ENCODE results near the gene TCF20.

TCF20 gene

DNA sequence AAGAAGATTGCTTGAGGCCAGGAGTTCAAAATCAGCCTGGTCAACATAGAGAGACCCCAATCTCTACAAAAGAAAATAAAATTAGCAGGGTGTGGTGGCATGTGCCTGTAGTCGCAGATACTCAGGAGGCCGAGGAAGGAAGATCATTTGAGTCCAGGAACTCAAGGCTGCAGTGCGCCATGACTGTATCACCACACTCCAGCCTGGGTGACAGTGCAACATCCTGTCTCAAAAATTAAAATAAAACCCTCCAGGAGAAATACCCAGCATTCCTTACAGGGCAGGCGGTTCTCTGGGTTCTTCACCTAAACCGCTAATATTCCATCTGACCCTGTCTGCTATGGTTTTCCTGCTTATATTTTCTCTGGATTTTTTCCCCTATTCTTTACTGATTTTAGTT is 13.5 kb downstream of the TCF20 start:
- DNase-seq = no peak

DNA sequence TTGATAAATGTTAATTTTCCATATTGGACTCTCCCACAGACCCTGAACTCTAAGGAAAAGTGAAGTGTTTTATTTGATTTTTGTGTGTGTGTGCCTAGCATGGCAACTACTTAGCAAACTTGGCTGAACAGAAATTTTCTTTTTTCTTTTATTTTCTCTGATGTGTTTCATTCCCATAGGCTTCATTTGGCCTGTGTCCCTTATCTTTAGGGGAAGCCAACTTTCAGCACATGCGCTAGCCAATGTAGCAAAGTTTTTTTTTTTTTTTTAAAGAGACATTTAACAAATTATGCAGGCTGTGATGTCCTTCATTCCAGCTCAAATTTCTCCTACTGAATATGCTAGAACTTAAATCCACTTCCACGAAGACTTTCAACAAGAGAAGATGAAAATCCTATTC is 14.2 kb downstream of the TCF20 start:
- DNase-seq = no peak

DNA sequence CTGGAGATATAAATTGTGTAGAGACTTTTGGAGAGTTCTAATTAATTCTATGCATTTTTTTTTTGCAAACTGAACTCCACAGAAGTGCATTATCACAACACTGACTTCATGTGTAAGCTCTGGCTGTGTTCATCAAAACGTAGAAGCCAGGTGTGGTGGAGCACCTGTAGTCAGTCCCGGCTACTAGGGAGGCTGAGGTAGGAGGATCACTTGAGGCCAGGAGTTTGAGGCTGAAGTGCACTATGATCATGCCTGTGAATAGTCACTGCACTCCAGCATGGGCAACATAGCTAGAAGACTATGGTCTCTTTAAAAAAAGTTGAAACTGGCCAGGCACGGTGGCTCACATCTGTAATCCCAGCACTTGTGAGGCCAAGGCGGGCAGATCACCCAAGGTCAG is 20.6 kb downstream of the TCF20 start:
- no peak for DNase-seq

DNA sequence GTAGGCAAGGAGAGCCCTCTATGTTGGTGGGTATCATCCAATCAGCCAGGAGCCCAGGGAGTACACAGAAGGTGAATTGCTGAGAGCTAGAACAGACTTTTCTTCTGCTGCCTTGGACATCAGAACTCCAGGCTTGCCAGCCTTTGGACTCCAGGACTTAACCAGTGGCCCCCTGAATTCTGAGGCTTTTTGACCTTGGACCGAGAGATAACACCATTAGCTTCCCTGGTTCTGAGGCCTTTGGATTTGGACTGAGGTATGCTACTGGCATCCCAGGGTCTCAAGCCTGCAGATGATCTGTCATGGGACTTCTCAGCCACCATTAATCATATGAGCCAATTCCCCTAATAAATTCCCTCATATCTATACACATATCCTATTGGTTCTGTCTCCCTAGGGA is 21.5 kb downstream of the TCF20 start:
- DNase-seq = no peak

DNA sequence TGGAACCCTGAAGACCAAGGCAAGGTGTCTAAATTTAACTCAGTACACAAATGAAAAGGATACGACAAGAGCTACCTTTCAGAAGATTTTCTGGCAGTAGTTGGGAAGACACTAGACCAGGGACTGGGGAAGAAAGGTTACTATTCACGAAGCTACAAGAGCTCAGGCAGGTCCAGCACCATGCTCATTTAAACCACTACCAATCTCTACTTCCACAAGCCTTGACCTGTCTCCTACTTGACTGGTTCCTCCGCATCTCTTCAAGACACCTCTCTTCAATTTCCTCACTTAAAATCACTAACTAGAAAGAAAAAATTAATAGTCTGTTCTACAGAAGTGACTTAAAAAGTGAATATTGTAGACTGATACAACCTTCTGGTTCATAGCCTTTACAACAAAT is 22.9 kb downstream of the TCF20 start:
- DNase-seq = no peak

DNA sequence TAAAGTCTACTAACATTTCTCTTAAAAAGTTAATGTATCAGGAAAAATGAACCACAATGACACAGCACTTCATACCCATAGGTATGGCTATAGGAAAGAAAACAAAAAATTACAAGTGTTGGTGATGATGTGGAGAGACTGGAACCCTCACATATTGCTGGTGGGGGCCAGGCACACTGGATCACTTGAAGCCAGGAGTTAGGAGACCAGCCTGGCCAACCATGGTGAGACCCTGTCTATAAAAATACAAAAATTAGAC is 26.7 kb downstream of the TCF20 start:
- DNase-seq = no peak

DNA sequence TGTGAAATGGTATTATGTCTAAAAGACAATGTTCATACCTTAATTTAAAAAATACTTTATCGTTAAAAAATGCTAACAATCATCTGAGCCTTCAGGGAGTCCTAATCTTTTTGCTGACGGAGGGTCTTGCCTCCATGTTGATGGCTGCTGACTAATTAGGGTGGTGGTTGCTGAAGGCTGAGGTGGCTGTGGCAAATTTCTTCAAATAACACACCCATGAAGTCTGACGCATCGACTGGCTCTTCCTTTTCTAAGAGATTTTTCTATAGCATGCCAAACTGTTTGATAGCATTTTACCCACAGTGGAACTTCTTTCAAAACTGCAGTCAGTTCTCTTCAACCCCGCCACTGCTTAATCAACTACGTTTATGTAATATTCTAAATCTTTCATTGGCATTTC is 33.6 kb downstream of the TCF20 start:
- no peak for DNase-seq

DNA sequence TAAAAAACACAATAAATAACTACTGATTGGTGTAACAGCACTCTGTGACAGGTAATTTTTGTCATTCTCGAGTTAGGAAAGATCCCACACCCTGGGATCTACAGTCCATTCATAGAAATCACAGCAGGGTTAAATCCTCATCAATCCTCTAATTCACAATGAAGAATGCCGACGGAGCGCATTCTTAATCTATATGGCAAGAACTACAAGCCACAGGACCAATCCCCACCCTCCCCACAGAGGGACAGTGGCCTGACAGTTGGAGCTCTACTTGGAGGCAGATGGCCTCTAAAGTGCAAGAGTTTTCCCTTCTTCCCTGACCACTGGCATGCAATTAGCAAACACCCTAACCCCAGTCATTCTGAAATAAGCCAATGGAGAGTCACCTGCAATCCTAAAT is 34.2 kb downstream of the TCF20 start:
- no peak for DNase-seq

DNA sequence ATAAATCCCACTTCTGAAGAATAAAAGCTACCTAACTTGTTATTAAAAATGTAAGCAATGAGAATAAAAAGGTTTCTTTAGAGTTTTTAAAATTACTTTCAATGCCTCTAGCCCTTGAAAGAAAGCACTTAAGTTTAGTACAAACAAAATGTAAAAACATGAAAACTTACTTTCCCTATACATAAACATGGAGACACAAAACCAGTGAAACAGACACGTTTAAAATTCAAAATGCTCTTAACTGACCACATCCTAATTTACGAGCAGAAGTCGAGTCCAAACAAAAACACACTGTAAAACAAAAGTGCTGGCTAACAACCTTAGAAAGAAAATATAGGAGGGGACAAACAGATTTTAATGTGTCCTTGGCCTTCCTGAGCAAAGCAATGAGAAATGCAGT is 36.6 kb downstream of the TCF20 start:
- DNase-seq = no peak

DNA sequence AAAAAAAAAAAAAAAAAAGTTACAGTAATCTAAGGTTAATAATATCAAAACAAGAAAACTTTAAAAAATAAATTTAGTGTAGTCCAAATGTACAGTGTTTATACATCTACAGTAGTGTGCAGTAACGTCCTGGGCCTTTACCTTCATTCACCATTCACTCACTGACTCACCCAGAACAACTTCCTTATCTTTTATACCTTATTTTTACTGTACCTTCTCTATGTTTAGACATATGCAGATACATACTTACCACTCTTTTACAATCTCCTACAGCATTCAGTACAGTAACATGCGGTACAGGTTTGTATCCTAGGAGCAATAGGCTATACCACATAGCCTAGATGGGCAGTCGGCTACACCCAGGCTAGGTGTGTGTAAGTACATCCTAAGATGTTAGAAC is 38.5 kb downstream of the TCF20 start:
- no peak for DNase-seq

DNA sequence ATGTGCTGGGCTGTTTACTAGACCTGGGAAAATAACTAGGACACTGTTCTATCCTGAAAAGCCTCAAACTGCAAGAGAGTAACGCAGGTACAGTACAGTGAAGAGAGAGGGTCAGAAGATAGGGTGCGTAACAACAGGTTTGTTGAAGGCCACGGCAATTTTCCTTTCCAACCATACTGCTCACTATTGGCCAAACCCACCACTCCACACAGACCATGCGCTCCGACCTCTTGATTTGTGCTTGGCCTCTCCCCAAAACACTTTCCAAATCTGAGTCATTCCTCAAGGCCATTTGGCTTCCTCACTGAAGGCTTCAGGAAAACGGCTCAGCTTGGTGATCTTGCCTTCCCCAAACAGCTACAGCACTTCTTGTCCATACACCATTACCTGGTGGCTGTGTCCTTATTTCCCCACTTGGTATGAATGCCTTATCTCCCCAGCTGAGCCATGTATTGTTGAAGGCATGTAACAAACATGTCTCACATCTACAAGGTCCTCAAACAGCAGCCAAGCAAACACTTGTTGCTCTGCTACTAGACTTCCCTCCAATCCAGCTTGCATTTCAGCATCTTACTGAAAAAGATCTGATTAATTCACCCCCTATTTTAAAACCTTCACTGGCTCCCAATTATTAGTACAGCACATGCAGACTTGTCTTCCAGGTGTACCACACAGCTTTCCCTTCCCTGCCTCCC is 40.9 kb downstream of the TCF20 start:
- DNase-seq = no peak

DNA sequence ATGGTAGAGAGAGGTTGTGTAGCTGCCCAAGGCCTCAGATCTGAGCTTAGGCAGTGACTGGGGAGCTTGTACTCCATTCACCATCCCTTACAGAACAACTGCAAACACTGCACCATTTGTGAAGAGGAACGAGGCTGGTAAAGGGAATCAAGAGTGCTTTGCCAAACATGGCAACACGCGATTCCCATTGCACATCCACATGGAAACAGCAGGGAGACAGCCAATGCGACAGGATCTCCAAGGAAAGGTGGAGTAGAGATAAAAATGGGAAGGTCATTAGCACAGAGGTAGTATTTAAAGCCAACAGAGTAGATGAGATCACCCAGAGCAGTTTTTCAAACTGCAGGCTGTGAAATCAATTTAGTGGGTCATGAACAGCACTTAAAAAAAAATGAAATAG is 42.0 kb downstream of the TCF20 start:
- DNase-seq = peak; percentile 13

DNA sequence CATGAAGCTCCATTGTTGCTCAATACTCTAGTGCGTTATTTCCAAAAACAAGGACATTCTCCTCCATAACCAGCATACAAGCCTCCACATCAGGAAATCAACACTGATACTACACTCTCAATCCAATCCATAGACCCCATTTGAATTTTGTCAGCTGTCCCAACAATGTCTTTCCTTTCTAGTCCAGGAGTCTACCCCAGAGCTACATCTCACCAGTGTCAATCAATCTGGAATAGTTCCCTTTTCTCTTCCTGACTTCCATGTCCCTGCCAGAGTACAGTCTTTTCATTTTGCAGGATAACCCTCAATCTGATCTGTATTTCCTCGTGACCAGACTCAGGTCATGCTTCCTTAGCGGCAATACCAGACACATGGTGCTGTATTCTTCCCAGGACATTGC is 43.0 kb downstream of the TCF20 start:
- no peak for DNase-seq

DNA sequence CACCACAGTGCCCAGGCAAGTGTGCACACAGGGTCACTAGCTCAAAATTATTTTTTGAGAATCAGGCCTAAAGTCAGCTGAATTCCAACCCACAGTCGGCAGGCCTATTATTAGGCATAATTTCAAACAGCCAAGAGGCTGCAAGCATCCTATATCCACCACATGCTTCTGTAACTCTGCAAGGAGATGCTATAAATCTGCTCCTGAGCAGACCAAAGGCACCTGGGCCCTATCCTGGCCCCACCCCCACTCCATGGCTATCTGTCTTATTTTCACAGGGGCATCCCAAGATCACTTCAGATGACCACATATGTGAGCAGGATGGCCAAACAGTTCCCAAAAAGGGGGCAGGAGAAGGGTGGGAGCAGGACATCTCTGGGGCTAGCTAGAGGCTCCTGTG is 44.6 kb downstream of the TCF20 start:
- DNase-seq = no peak

DNA sequence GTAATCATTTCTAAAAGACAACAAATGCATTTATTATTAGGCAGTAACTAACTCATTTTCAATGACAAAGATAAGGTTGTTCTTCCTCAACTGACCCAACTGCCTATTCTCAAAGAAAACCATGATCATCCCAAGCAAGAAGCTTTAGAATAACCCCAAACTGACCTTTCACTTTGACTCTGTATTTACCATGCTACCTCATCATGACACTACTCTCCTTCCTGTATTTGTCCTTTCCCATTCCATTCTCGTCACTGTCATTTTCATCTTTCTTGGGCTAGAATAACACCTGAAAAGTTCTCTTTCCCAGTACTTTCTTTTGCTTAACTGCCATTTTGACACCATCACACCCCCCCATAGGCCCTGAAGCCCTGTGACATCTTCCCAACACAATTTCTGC is 48.3 kb downstream of the TCF20 start:
- DNase-seq = no peak

Data from NCI-H2227 treated with DMSO at 0.1 percent for 48 hours (cell line).